Right cardiac atrium (tissue), 5 donors: ENCODE measurements around the gene ATF3. TPM values are rescaled to one million over a fixed set of nuclear protein-coding genes. Genes with fewer than 3 reads are reported as not detected.

ENCODE experiments used
- ATAC-seq, 2 donors: fragments of 200-7000 bp; cut with Tn5 transposase; one replicate each; pipeline versions ENCODE4 v1.8.0 to v1.9.1; 2020; ENCODE audit warnings: moderate library complexity in 2 of 2, mild to moderate bottlenecking in 1 of 2
- DNase-seq, 3 donors: peaks; one replicate each; pipeline ENCODE4 v3.0.0-alpha.2; 2020
- H3K27ac ChIP-seq: one replicate; pipeline ENCODE4 v1.5.1; 2013; ENCODE audit warnings: mild to moderate bottlenecking, low read length, control low read depth, moderate library complexity
- H3K27me3 ChIP-seq: one replicate; pipeline ENCODE4 v1.6.1; 2013; ENCODE audit not compliant: control insufficient read depth, insufficient read depth
- H3K4me1 ChIP-seq: one replicate; pipeline ENCODE4 v1.6.1; 2013; ENCODE audit warnings: low read length; ENCODE audit not compliant: control insufficient read depth, insufficient read depth
- H3K4me3 ChIP-seq: one replicate; pipeline ENCODE4 v1.5.1; 2013; ENCODE audit warnings: low read length, control low read depth
- H3K9me3 ChIP-seq: one replicate; pipeline ENCODE4 v1.6.1; 2013; ENCODE audit warnings: low read length; ENCODE audit not compliant: control insufficient read depth
- whole genome bisulfite sequencing: extraction: QIAGEN DNeasy Blood & Tissue Kit; methylation state at CpG from one replicate; pipeline ENCODE4 v1.1.7; 2013; 5-methylcytosine and 5-hydroxymethylcytosine counted together
- intact Hi-C, 4 donors: fragments of 100-400 bp; cut with DNase I; formaldehyde crosslinking; loops; one replicate each; pipeline versions ENCODE4 v1.11.0 to v1.14.0; 2022 to 2023
- polyA plus RNA-seq: library from polyadenylated mRNA; stranded (reverse); fragments of 200-250 nt; gene quantifications from one replicate; pipeline ENCODE4 v1.2.3, GENCODE V29; 2013
- total RNA-seq, 4 donors: library from RNA; stranded (reverse); fragmentation: NEBNext Ultra II Directional; extraction: Animal tissue kit (Norgen Biotek cat#: 25700); gene quantifications; one replicate each; pipeline ENCODE4 v1.2.1, GENCODE V29; 2021
- donor health status: healthy with polysubstance abuse.
- donor health status: DM: no; HTN: yes; CAD: no.
- donor health status: DM: no; HTN: no; CAD: no.
- donor health status: DM: no; HTN: yes; CAD: no; lungs with severe emphysema.
- donor health status: DM: yes; HTN: yes; CAD: no.

The ATF3 gene
- total and polyA plus RNA-seq, 5 donors: 6.9 to 195 (median 8.5) TPM

DNA sequence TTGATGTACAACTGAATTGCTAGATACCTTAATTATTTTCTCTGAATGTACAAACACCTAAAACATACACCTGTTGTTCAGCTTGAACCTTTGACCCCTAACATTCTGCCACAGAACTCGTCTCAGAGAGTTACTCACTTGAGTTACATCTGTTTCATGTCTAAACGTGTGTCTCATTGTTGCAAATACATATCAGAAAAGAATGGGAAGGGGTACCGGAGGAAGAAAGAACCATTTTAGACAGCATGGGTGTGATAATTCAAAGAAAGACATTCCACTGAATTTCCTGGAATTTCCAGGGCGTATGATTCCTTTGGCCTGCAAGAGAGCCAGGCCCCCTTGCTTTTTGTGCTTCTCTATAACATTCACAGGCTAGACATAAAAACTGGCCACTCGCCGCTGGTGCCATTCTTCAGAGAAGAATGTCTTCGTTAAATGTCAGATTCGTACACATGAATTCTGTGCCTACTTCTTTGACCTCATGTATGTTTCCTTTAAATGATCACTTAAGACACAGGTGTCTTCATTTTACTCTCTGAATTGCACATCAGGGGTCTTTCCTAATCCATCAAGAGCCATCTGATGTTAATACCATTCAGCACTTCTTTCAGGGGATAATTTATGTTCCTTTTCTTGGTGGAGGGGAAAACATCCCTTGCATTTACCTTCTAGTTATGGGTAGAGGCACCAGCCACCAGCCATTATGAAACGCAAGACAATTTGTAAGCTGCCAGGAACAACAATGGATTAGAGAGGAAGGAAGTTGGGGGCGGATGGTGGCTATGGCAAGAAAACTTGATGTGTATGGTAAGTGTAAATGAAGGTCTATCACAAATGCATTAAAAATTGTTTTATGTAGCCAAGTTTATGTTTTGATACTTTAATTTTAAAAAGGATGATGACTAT lies 12.7 kb downstream of the ATF3 start:
- intact Hi-C loops: no loop called here
- Histone ChIP-seq H3K9me3 (no peaks in the 10 kb centered on the region), H3K4me3 (no peak overlapping the region), H3K4me1 (no peaks in the 10 kb centered on the region), H3K27me3 (no peaks in the 10 kb centered on the region), H3K27ac (no peak overlapping the region)
- WGBS: 77% methylated on average over 10 of the region's 10 CpGs
- no peak for ATAC-seq
- DNase-seq: no peak

DNA sequence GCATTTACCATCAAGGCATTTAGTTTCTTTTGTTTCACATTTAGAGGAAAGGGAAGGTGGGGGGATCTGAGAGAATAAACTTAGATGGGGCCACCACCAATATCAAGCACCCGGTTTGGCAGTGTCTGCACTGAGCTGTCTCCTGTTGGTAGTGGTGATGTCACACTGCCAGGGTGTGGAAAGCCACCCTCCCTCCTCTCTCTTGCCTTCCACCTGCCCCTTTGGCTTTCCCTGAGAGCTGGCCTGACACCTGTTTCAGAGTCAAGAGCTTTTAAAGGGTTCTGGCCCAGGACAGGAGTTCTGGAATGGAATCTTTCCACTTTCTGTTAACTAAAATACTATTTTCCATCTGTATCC lies 13.4 kb downstream of the ATF3 start:
- WGBS: 46% methylated on average over 1 of the region's 1 CpG
- H3K4me1 ChIP-seq: no peaks in the 10 kb centered on the region
- ATAC-seq: peak in 1 of 2 donors; percentile 29
- no peak for DNase-seq
- H3K4me3 ChIP-seq: no peak overlapping the region
- no peaks in the 10 kb centered on the region for H3K9me3 ChIP-seq
- no peak overlapping the region for H3K27ac ChIP-seq
- intact Hi-C loops: no loop called here
- no peaks in the 10 kb centered on the region for H3K27me3 ChIP-seq

DNA sequence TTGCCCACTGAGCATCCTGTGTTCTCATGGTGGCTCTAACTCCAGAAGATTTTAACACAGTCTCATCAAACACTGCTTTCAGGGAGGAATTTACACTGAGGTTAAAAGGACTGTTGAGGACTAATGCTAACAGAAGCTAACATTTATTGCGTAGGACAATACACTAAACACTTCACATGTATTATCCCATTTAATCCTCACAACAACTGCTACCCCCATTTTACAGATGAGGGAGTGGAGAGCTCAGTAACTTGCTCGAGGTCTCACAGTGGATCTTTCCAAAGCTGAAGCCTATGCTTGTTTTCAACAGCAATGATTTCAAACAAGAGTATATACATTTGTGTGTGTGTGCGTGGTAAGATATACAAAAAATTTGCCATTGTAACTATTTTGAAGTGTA lies 13.9 kb downstream of the ATF3 start:
- H3K9me3 ChIP-seq: no peaks in the 10 kb centered on the region
- no peak overlapping the region for H3K4me3 ChIP-seq
- no peak for DNase-seq
- 89% methylated on average over 3 of the region's 3 CpGs for WGBS
- ATAC-seq: no peak
- no peaks in the 10 kb centered on the region for H3K4me1 ChIP-seq
- intact Hi-C loops: no loop called here
- H3K27me3 ChIP-seq: no peaks in the 10 kb centered on the region
- no peak overlapping the region for H3K27ac ChIP-seq

DNA sequence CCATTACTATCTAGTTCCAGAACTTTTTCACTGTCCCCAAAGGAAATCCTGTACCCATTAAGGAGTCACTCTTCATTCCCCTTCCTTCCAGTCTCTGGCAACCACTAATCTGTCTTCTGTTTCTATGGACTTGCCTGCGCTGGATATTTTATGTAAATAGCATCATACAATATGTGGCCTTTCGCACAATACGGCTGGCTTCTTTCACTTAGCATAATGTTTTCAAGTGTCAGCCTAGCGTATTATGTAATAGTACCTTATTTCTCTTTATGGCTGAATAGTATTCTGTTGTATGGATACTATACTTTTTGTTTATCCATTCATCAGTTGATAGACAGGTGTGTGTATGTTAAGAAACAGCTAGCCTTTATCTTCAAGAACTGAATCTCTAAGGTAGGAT lies 14.3 kb downstream of the ATF3 start:
- ATAC-seq: no peak
- intact Hi-C loops: no loop called here
- DNase-seq: no peak

DNA sequence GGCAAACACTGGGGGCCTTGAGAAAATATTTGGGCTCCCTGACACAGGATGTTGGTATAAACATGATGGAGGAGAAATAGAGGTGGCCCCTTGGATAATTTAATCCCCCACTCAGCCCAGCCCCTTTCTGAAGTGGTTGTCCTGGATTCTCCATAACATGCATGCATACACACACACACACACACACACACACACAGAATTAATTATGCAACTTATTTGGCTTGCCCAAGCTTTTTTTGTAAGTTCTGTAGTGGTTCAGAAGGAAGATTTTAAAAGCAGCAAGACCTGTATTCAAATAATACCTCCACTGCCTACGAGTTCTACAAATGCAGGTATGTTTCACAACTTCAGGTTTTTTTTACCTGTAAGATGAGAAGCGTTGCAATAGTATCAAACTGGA lies 15.0 kb downstream of the ATF3 start:
- no peaks in the 10 kb centered on the region for H3K4me1 ChIP-seq
- no peak overlapping the region for H3K27ac ChIP-seq
- no peaks in the 10 kb centered on the region for H3K9me3 ChIP-seq
- 93% methylated on average over 2 of the region's 2 CpGs for WGBS
- no peak overlapping the region for H3K4me3 ChIP-seq
- DNase-seq (no peak), ATAC-seq (no peak)
- intact Hi-C loops: no loop called here
- H3K27me3 ChIP-seq: no peaks in the 10 kb centered on the region

More for the DNA sequence above, 14.3 kb downstream of the ATF3 start:
- Histone ChIP-seq H3K27me3 (no peaks in the 10 kb centered on the region), H3K4me3 (no peak overlapping the region), H3K27ac (no peak overlapping the region), H3K4me1 (no peaks in the 10 kb centered on the region), H3K9me3 (no peaks in the 10 kb centered on the region)
- 88% methylated on average over 4 of the region's 4 CpGs for WGBS

DNA sequence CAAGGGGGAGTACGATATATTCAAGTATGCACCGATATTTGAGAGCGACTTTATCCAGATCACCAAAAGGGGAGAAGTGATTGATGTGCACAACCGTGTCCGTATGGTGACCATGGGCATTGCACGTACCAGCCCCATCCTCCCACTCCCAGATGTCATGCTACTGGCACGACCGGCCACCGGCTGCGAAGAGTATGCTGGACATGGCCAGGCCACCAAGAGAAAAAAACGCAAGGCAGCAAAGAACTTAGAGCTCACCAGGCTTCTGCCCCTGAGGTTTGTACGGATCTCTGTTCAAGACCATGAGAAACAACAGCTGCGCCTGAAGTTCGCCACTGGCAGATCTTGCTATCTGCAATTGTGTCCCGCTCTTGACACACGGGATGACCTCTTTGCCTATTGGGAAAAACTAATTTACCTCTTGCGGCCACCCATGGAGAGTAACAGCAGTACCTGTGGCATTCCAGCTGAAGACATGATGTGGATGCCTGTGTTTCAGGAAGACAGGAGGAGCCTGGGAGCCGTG lies 16.5 kb downstream of the ATF3 start:
- H3K4me3 ChIP-seq: no peak overlapping the region
- WGBS: 95% methylated on average over 18 of the region's 18 CpGs
- intact Hi-C loops: loop anchor here in 1 of 4 donors (5.0 kb wide), 1 partner anchor 138 kb away; no protein-coding TSS in a partner anchor

DNA sequence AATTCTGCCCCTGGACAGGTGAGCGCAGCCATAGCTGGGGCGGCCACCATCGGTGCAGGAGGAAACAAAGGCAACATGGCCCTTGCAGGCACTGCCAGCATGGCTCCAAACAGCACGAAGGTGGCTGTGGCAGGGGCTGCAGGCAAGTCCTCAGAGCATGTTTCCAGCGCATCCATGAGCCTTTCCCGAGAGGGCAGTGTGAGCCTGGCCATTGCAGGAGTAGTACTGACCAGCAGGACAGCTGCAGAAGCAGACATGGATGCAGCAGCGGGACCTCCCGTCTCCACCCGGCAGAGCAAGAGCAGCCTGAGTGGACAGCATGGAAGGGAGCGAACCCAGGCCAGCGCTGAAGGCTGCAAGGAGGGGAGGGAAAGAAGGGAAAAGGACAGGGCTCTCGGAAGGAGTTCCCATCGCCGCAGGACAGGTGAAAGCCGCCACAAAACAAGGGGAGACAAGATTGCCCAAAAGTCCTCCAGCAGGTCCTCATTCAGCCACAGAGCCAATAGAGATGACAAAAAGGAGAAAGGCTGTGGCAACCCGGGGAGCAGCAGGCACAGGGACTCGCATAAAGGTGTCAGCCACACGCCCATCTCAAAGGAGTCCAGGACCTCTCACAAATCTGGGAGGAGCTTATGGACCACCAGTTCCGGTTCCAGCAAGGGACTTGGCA lies 17.4 kb downstream of the ATF3 start:
- WGBS: 90% methylated on average over 19 of the region's 19 CpGs
- intact Hi-C loops: loop anchor here in 1 of 4 donors (5.0 kb wide), 1 partner anchor 139 kb away; no protein-coding TSS in a partner anchor
- no peak for ATAC-seq

More for the DNA sequence above, 16.5 kb downstream of the ATF3 start:
- Histone ChIP-seq H3K4me1 (peaks cover 3% of the 10 kb centered on the region), H3K27me3 (no peaks in the 10 kb centered on the region), H3K27ac (no peak overlapping the region), H3K9me3 (no peaks in the 10 kb centered on the region)
- DNase-seq: no peak
- no peak for ATAC-seq

DNA sequence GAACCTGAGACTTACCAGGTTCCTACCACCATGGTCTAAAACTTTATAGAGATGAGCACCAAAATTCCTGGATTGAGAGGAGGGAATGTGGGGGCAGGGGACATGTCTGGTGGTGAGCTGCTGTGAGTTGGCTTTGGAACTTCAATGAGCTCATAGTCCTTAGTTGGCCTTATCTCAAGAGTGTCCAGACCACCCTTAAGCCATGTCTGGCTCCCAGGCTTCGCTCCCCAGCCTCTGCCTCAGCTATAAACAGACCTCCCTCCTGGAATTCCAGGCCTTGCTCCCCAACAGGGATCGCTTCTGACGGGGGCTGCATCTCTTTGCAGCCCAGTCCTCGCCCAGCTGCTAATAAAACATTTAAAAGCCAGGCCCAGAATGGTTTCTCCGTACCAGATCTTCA lies 19.5 kb downstream of the ATF3 start:
- ATAC-seq (no peak), DNase-seq (no peak)
- H3K4me3 ChIP-seq: no peak overlapping the region
- H3K9me3 ChIP-seq: no peaks in the 10 kb centered on the region
- WGBS: 79% methylated on average over 5 of the region's 5 CpGs
- H3K27me3 ChIP-seq: no peaks in the 10 kb centered on the region
- intact Hi-C loops: loop anchor here in 1 of 4 donors (5.0 kb wide), 1 partner anchor 141 kb away; no protein-coding TSS in a partner anchor
- peaks cover 3% of the 10 kb centered on the region for H3K4me1 ChIP-seq
- H3K27ac ChIP-seq: no peak overlapping the region

More for the DNA sequence above, 17.4 kb downstream of the ATF3 start:
- Histone ChIP-seq H3K27ac (no peak overlapping the region), H3K9me3 (no peaks in the 10 kb centered on the region), H3K4me3 (no peak overlapping the region), H3K4me1 (peaks cover 3% of the 10 kb centered on the region), H3K27me3 (no peaks in the 10 kb centered on the region)
- no peak for DNase-seq

DNA sequence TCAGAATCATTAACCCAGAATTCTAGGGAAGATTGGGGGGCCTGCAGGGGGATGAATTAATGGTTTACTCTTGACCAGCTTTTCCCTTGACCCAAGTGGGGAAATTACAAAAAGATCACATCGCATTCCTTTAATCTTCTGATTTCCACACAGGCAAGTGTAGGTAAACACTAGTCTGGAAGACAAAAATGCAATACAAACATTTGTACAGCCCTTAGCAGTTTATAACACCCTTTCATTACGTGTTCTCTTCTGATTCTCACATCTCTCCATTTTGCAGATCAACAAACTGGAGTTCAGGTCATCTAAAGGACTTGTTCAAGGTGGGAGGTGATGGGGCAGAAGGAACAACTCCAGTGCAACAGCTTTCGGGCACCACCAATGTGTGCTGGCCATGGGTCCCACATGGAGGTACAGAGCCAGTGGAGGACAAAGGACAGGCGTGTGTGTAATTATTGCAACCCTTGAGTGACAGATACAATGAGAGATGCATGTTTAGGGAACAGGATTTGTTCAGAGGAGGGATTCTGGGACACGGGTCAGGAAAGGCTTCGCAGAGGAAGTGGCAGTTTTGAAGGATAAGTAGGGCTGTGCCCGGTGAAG lies 20.4 kb downstream of the ATF3 start:
- H3K4me1 ChIP-seq: peaks cover 3% of the 10 kb centered on the region
- DNase-seq: no peak
- intact Hi-C loops: loop anchor here in 1 of 4 donors (5.0 kb wide), 1 partner anchor 142 kb away; no protein-coding TSS in a partner anchor
- H3K4me3 ChIP-seq: no peak overlapping the region
- no peak overlapping the region for H3K27ac ChIP-seq
- no peaks in the 10 kb centered on the region for H3K27me3 ChIP-seq
- WGBS: 92% methylated on average over 7 of the region's 7 CpGs
- ATAC-seq: no peak
- no peaks in the 10 kb centered on the region for H3K9me3 ChIP-seq

DNA sequence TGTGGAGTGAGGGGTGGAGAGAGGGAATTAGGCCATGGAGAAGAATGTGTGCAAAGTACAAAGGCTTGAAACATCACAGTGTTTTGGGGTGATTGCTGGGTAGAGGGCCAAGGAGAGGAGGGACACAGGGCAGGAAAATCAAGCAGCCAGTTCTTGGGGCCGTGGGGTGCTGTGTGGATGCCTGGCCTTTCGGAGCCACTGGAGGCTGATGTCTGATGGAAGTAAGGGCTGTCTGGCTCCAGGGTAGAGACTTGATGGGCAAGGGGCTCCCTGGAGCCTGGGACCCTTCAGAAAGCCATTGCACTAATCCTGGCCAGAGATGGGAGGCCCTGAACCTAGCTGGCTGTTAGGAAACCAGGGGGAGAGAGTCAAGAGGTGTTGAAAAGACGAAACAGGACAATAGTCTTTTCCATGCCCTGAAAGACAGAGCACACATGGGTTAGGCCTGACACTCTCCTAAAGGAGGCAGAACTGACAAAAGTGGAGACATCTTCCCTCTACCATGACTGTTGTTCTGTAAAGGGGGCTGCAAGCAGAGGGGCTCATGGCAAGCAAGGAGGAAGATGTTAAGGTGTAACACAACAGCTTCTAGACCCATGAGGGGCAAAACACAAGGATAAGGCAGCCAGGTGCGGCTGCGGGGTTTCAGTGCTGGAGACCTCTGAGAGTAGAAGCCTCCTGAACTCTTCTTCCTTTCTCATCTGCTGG lies 21.0 kb downstream of the ATF3 start:
- no peaks in the 10 kb centered on the region for H3K9me3 ChIP-seq
- peaks cover 3% of the 10 kb centered on the region for H3K4me1 ChIP-seq
- intact Hi-C loops: loop anchor here in 3 of 4 donors (2.0 to 5.0 kb wide), 3 partner anchors 142 to 152 kb away; no protein-coding TSS in a partner anchor
- ATAC-seq: no peak
- 76% methylated on average over 5 of the region's 5 CpGs for WGBS
- no peaks in the 10 kb centered on the region for H3K27me3 ChIP-seq
- H3K27ac ChIP-seq: no peak overlapping the region
- H3K4me3 ChIP-seq: no peak overlapping the region
- no peak for DNase-seq
